GM12878 (cell line): ENCODE measurements around the gene CTXND1.

Source experiments
- ATF3 ChIP-seq: IDR thresholded peaks from 2 replicates; pipeline ENCODE4 v1.6.1; 2011; ENCODE audit warnings: low read depth, mild to moderate bottlenecking, low read length, moderate library complexity, borderline replicate concordance; ENCODE audit errors: extremely low read depth
- CBFB ChIP-seq: IDR thresholded peaks from 2 replicates; pipeline ENCODE4 v1.6.1; 2016; ENCODE audit warnings: antibody characterized with exemption, low read depth
- CTCF ChIP-seq, 3 experiments: IDR thresholded peaks in 2 of 3; conservative IDR thresholded peaks in 1 of 3; 2 replicates each; pipeline ENCODE4 v1.5.1; 2011; ENCODE audit warnings: low read depth in 3 of 3, low read length in 3 of 3, mild to moderate bottlenecking in 3 of 3, control low read depth in 2 of 3, moderate library complexity in 2 of 3, inconsistent platforms in 1 of 3, mixed read lengths in 1 of 3; ENCODE audit not compliant: control insufficient read depth in 2 of 3, insufficient read depth in 1 of 3; ENCODE audit errors: extremely low read depth in 1 of 3
- ESRRA ChIP-seq: IDR thresholded peaks from 2 replicates; pipeline ENCODE4 v1.6.1; 2012; ENCODE audit warnings: mild to moderate bottlenecking, low read length, improper control_type of control experiment
- MLLT1 ChIP-seq: fragments of 450-650 bp; IDR thresholded peaks from 2 replicates; pipeline ENCODE4 v1.6.1; 2016; ENCODE audit warnings: mild to moderate bottlenecking
- REST ChIP-seq: IDR thresholded peaks from 2 replicates; pipeline ENCODE4 v1.6.1; 2012; ENCODE audit warnings: mild to moderate bottlenecking, low read depth, low read length

- no peak for TF ChIP-seq ESRRA
- no peak for TF ChIP-seq ATF3
- no peak for TF ChIP-seq CTCF (IDR thresholded peaks at IDR 0.05 in 2 of 3, conservative IDR thresholded peaks at IDR 0.05 in 1 of 3; ENCODE audit: control insufficient read depth in 2 of 3, extremely low read depth in 1 of 3, insufficient read depth in 1 of 3, low read depth in 3 of 3, low read length in 3 of 3)
- TF ChIP-seq CBFB = no peak
- no peak for TF ChIP-seq REST
- TF ChIP-seq MLLT1 = no peak
Measured at GRCh38 chr15:80156176-80156720, 95.8 kb downstream of the CTXND1 start.
